ENCODE results near the gene ITPR2. TPM values are rescaled to one million over a fixed set of nuclear protein-coding genes. Genes with fewer than 3 reads are reported as not detected.

ITPR2 gene
- total and polyA plus RNA-seq, 12 donors: 5.1 to 144 (median 66.4) TPM

GRCh38 chr12:26701604-26702215 lies 131.3 kb downstream of the ITPR2 start:
- no peak for DNase-seq
- H3K9me3 ChIP-seq (replicated peaks in 1 of 3): no peaks in the 10 kb centered on the region
- no peaks in the 10 kb centered on the region for H3K36me3 ChIP-seq (replicated peaks in 1 of 2)
- H3K27me3 ChIP-seq: no peaks in the 10 kb centered on the region
- TF ChIP-seq CTCF (IDR thresholded peaks at IDR 0.05) (peak; percentile 46 to 76 (median 62)), POLR2A (IDR thresholded peaks at IDR 0.05) (no peak)
- H3K27ac ChIP-seq: no peak overlapping the region
- 86 to 96% (median 90%) methylated on average over 1 of the region's 1 CpG for WGBS, 4 donors
- peaks cover 0 to 16% of the 10 kb centered on the region in 2 donors for H3K4me1 ChIP-seq (replicated peaks in 1 of 2)
- intact Hi-C loops (cut with DNase I): loop anchor here in 1 of 2 donors (5.0 to 10.0 kb wide), 2 partner anchors 47 to 604 kb away; no protein-coding TSS in a partner anchor
- H3K4me3 ChIP-seq: no peak overlapping the region

DNA sequence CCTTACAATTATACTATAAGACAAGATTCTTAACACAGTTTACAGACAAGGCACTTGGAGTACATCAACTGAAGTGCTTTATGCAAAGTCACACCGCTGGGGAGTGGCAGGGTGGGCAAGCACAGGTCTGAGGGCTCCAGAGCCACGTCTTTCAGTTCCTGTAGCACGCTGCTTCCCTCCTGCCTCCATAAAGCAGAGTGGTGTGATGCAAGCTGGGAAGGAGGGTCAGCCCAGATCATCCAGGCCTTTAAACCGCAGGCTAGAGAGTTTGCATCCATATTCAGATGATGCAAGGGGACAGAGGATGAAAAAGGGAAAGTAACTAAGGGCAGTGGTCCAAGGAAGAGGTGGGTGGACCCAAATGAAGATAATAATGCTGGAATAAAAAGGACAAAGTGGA lies 132.6 kb downstream of the ITPR2 start:
- no peak overlapping the region for H3K27ac ChIP-seq
- no peaks in the 10 kb centered on the region for H3K27me3 ChIP-seq
- H3K36me3 ChIP-seq (replicated peaks in 1 of 2): peaks cover 0 to 1% of the 10 kb centered on the region in 2 donors
- 83 to 94% (median 89%) methylated on average over 4 of the region's 4 CpGs for WGBS, 4 donors
- peaks cover 0 to 16% of the 10 kb centered on the region in 2 donors for H3K4me1 ChIP-seq (replicated peaks in 1 of 2)
- intact Hi-C loops (cut with DNase I): loop anchor here in 1 of 2 donors (5.0 to 10.0 kb wide), 2 partner anchors 46 to 603 kb away; no protein-coding TSS in a partner anchor
- H3K4me3 ChIP-seq: no peak overlapping the region
- H3K9me3 ChIP-seq (replicated peaks in 1 of 3): no peaks in the 10 kb centered on the region
- no peak for DNase-seq
- TF ChIP-seq CTCF (IDR thresholded peaks at IDR 0.05) (no peak), POLR2A (IDR thresholded peaks at IDR 0.05) (no peak)

- no peak overlapping the region for H3K4me3 ChIP-seq
- DNase-seq: no peak
- no peaks in the 10 kb centered on the region for H3K27me3 ChIP-seq
- H3K27ac ChIP-seq: no peak overlapping the region
- H3K9me3 ChIP-seq (replicated peaks in 1 of 3): no peaks in the 10 kb centered on the region
- TF ChIP-seq POLR2A (IDR thresholded peaks at IDR 0.05) (no peak), CTCF (IDR thresholded peaks at IDR 0.05) (no peak)
- H3K36me3 ChIP-seq (replicated peaks in 1 of 2): peaks cover 0 to 6% of the 10 kb centered on the region in 2 donors
- intact Hi-C loops (cut with DNase I): no loop called here
- H3K4me1 ChIP-seq (replicated peaks in 1 of 2): peaks cover 0 to 5% of the 10 kb centered on the region in 2 donors
- 94 to 98% (median 97%) methylated on average over 2 of the region's 2 CpGs for WGBS, 4 donors
Measured at GRCh38 chr12:26699237-26699636, 133.8 kb downstream of the ITPR2 start.

DNA sequence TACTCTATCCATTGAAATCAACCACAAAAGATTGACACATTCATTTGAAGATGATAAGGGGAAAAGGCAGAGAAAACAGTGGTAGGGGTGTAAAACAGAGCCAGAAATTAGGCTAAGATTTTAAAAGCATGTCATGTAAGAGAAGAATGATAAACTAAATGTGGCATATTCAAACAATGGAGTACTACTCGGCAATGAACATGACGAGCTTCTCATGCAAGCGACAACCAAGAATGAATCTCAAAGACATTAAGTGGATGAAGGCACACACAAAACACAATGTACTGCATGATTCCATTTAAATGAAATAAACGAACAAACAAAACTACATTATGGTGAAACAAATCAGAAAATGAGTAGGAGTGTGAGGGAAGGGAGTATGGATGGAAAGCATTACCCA lies 134.8 kb downstream of the ITPR2 start:
- H3K27me3 ChIP-seq: no peaks in the 10 kb centered on the region
- DNase-seq: no peak
- H3K4me3 ChIP-seq: no peak overlapping the region
- intact Hi-C loops (cut with DNase I): no loop called here
- no peaks in the 10 kb centered on the region for H3K4me1 ChIP-seq (replicated peaks in 1 of 2)
- H3K9me3 ChIP-seq (replicated peaks in 1 of 3): no peaks in the 10 kb centered on the region
- TF ChIP-seq CTCF (IDR thresholded peaks at IDR 0.05) (no peak), POLR2A (IDR thresholded peaks at IDR 0.05) (no peak)
- peaks cover 0 to 6% of the 10 kb centered on the region in 2 donors for H3K36me3 ChIP-seq (replicated peaks in 1 of 2)
- no peak overlapping the region for H3K27ac ChIP-seq
- WGBS, 4 donors: 95 to 99% (median 98%) methylated on average over 4 of the region's 4 CpGs

All from adrenal gland (tissue), 12 donors.